ENCODE data around the gene PRRT4.

Gene PRRT4

GRCh38 chr7:128344431-128344774, 17.1 kb downstream of the PRRT4 start:
- DNase-seq (ENCODE audit: low read depth in 3 of 3), result no peak

DNA sequence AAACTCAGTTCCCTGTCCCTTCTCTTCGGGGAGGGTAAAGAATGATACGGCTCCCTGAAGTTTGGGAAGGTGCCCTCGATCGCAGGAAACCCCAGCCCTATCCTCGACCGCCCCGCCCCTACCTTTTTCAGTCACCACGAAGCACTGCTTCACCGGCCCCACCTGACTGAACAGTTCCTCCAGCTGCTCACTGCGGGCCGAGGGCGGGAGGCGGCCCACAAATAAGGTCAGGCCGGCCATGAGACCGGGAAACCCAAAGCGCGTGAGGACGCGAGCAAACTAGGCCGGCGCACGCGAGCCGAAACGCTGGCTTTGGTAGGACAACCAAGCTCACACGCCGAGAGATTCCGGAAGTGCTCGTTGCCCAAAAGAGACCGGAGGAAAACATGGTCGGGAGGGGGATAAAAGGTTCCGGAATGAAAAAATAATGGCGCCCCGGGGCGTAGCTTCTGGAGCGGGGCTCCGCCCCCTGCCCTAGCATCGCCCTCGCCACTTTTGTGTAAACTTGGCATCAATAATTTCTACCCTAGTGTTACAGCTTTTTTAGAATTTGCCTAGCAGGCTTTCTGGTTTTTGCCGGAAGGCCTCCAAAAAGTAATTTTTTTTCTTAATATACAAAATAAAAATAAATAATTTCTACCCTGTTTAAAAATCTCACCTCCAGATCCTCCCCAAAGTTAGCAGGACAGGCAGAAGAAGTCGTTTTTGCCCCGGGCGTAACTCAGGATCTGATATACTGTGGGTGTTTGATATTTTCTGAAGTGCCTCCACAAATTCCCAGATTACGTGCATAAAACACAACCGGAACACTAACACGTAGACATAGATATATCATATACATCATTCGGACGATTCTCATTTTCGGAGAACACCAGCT, 17.7 kb downstream of the PRRT4 start, which contains the start of gene RBM28:
TSS of gene RBM28 (minus strand) at position 355 of the 877 bp plus-strand sequence. CDS start at position 240, 115 bp downstream.
- DNase-seq (ENCODE audit: low read depth in 3 of 3), result peak; percentile 63 to 73 (median 70)

GRCh38 chr7:128341733-128342132, 19.8 kb downstream of the PRRT4 start:
- DNase-seq (ENCODE audit: low read depth in 3 of 3), result no peak

DNA sequence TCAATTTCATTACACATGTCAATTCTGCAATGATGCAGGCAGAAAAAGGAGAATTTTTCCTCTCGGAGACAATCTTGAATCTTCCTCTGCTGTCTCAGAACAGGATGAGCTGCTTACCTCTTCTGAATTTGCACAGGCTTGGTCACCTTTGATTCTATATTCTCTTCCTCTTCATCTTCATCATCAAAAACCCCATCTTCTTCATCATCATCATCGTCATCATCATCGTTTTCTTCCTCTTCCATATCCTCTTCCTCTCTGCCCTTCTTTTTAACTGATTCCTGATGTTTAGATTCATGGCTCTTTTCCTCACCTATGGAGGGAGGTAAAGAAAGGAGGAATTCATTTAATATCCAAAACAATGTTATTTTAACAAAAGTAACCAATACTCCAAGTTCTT, 25.8 kb downstream of the PRRT4 start:
- DNase-seq (ENCODE audit: low read depth in 3 of 3), result no peak

GRCh38 chr7:128324368-128324680, 37.2 kb downstream of the PRRT4 start:
- DNase-seq (ENCODE audit: low read depth in 3 of 3), result no peak

GRCh38 chr7:128323459-128324367, 37.8 kb downstream of the PRRT4 start:
- DNase-seq (ENCODE audit: low read depth in 3 of 3), result no peak

- no peak for DNase-seq (ENCODE audit: low read depth in 3 of 3)
Observed at GRCh38 chr7:128323040-128323439, 38.5 kb downstream of the PRRT4 start.

DNA sequence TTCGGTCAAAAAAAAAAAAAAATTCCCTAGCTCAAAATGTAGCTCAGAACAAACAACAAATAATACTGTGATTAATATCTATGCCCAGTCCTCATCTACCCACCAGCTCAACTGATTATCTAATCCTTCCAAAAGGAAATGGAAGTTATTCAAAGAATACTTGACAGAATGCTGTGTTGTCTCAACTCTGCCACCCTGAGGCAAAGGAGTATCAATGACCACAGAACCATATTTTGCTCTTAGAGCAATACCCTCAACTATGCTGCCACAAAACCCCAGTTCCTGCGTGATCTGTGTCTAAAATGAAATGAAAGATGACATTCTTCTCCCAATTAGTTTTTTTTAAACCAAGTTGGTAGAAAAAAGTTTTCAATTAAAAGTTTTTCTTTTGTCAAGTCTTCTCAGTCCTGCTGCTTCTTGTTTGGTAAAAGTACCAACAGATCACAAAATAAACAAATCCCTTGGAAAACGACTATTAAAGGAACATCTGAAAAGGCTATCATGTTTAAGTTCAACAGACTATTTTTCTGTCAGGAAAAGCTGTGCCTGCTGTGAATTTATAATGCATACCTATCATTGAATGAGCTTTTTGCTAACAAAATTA, 39.3 kb downstream of the PRRT4 start:
- DNase-seq (ENCODE audit: low read depth in 3 of 3), result no peak

DNA sequence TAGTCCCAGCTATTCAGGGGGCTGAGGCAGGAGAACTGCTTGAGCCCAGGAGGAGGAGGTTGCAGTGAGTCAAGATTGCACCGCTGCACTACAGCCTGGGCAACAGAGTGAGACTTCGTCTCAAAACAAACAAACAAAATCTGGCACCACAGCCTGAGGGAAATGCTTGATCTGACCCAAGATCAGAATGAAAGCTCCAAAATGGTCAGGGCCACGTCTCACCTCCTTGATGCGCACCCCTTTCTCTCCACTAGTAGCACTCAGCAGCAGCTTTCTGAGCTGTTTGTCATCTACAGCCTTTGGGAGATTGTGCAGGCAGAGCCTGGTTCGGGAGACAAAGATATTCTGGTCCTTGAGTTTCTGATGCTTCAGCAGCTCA, 40.5 kb downstream of the PRRT4 start:
- DNase-seq (ENCODE audit: low read depth in 3 of 3), result no peak

GRCh38 chr7:128318691-128319090, 42.8 kb downstream of the PRRT4 start:
- DNase-seq (ENCODE audit: low read depth in 3 of 3), result no peak

DNA sequence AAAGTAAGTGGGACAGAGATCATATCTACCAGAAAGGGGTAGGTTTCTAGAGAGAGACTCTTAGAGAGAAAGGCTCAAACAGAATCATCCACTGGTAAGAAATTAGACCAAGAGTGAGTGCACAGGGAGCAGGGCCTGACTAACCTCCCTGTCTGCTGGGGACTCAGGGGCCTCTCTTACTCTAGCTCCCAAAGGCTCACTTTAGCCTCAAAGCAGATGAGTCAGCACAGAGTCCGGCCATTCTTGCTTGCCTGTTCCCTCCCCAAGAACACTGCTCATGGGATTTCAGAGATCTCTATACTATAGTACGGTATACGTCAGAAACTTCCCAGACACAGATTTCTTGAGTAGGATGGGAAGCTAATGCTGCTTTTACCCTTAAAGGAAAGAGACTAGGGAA, 50.5 kb downstream of the PRRT4 start:
- no peak for DNase-seq (ENCODE audit: low read depth in 3 of 3)

DNA sequence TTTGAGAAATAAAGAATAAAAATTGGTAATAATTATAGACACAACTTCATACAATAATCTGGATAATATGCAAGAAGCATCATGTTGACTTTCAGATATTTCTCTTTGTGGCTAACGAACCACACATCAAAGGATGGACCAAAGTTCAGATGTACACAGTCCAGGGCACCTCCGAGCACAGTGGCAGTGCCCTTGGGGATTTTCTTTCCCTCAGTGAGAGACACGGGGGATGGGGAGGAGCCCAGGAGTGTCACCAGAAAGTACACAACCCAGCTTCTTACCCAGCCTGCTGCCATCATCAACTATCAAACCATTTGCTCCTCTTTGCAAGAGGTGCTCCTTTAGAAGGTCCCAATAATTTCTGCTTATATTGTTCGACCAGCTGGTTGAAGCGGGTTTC, 51.0 kb downstream of the PRRT4 start:
- no peak for DNase-seq (ENCODE audit: low read depth in 3 of 3)

- no peak for DNase-seq (ENCODE audit: low read depth in 3 of 3)
Observed at GRCh38 chr7:128309976-128310375, 51.5 kb downstream of the PRRT4 start.

- no peak for DNase-seq (ENCODE audit: low read depth in 3 of 3)
Observed at GRCh38 chr7:128309124-128309523, 52.4 kb downstream of the PRRT4 start.

DNA sequence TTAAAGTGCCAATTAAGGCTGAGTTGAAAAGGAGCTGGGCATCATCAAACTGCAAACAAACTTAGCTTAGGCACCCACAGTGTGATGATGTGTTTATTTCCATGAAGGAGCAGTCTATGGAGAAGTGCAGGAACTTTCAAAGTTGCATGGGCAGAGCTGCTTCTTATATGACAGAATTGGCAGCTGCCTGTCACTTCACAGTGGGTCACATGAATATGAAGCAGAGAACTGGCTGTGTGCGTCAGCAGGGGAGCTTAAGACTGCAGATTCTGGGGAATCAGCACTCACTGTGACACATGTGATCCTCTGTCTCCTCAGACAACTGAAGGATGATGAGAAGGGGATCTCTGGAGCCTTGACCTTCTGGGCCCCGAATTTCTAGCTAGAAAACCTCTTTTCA, 54.4 kb downstream of the PRRT4 start:
- DNase-seq (ENCODE audit: low read depth in 3 of 3), result no peak

DNA sequence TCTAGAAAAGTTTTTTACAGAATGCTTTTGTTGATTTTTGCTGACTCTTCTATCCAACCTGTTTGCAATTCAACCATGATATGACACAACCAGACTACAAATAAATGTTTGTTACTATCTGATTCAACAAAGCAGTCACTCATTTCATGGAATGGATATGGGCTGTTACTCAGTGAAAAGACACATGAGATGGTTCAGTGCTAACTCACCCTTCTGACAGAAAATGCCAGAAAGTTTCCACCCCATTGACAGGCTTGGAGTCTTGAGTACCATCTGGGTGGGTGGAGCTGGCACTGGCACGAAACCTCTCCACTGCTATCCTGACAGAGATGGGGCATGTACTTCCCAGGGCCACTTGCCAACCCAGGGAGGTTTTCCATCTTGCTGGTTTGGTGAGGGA, 57.3 kb downstream of the PRRT4 start:
- DNase-seq (ENCODE audit: low read depth in 3 of 3), result no peak

DNA sequence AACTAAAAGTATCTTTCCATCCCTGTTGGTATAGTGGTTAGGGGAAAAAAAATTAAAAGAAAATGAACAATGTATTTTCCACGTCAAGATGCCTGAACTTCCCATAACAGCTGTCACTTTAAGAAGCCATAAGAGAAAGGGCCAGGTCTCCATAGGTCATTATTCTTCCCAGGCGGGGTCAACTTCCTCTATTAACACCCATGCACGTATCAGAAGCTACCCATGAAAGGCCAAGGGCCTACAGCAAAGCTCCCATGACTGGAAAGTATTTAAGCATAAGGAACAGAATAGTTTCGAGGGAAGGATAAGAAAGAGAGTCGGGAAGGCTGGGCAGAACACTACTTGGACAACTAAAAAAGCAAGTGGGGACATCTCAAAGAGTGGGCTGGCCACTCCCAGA, 57.8 kb downstream of the PRRT4 start:
- DNase-seq (ENCODE audit: low read depth in 3 of 3), result no peak

DNA sequence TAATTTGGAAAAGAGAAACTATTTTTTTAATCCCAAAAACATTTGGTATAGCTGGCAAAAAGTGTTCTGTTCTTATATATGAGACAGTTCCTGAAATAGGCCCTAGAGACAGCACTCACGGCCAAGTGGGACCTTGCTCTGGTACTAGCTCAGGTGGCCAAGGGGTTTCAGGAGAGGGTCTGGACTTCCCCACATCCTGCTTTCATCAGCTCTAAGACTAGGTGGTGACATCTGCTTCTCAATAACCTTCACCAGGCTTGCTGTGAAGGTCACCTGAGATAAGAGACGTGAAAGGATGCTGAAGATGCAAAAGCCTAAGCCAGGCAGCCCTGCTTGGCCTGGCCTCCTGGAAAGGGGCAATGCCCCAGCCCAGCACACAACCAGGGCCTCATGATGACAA, 58.4 kb downstream of the PRRT4 start:
- DNase-seq (ENCODE audit: low read depth in 3 of 3), result no peak

- no peak for DNase-seq (ENCODE audit: low read depth in 3 of 3)
Observed at GRCh38 chr7:128302139-128302538, 59.4 kb downstream of the PRRT4 start.
